Measurements from ENCODE around the gene LPGAT1. TPM values are rescaled to one million over a fixed set of nuclear protein-coding genes. Genes with fewer than 3 reads are reported as not detected.

The LPGAT1 gene
- total RNA-seq, 4 donors from 2014 or later = 26.7 to 41.4 (median 38.1) TPM

Small RNA genes within 50 kb of the gene (small RNA-seq; reads per million reads assigned to genes)
- gene RF00019 (not detected), gene RN7SL344P (not detected)

Other genes with a start within 250 kb of the LPGAT1 start
- 1 to 10 TPM in 2 of 4 donors, not detected in 2; 1.8 to 2.0 TPM for gene NEK2, start 155.1 kb downstream of the LPGAT1 start, total RNA-seq
- gene INTS7, start 204.8 kb upstream of the LPGAT1 start, total RNA-seq = 10 to 100 TPM in 2 of 4 donors, 1 to 10 TPM in 2; 7.9 to 18.6 (median 9.6) TPM
- under 1 TPM in 2 of 4 donors, not detected in 2; 0.21 to 0.90 TPM for gene DTL, start 205.0 kb upstream of the LPGAT1 start, total RNA-seq